ENCODE results near the gene HMGB4.

HMGB4 gene
- 0 reads per million in 4 donors for total RNA-seq

- no peak for DNase-seq
These were observed at the start of gene HMGB4 for GRCh38 chr1:33863779-33864178. HMGB4 (plus strand) TSS chr1:33864079; CDS start chr1:33864192, 113 bp downstream.

- no peak for DNase-seq
These were observed 49.7 kb upstream of the HMGB4 start for GRCh38 chr1:33814166-33814565.

GRCh38 chr1:33815061-33815460, 48.8 kb upstream of the HMGB4 start:
- no peak for DNase-seq

- no peak for DNase-seq
These were observed 45.8 kb upstream of the HMGB4 start for GRCh38 chr1:33818071-33818470.

- no peak for DNase-seq
These were observed 44.5 kb upstream of the HMGB4 start for GRCh38 chr1:33819290-33819912.

- no peak for DNase-seq
These were observed 44.0 kb upstream of the HMGB4 start for GRCh38 chr1:33819913-33820311.

GRCh38 chr1:33820804-33821203, 43.1 kb upstream of the HMGB4 start:
- no peak for DNase-seq

GRCh38 chr1:33821291-33821690, 42.6 kb upstream of the HMGB4 start:
- no peak for DNase-seq

- no peak for DNase-seq
These were observed 41.5 kb upstream of the HMGB4 start for GRCh38 chr1:33822396-33822795.

- DNase-seq, result no peak
These were observed 40.5 kb upstream of the HMGB4 start for GRCh38 chr1:33823401-33823800.

GRCh38 chr1:33823830-33824229, 40.0 kb upstream of the HMGB4 start:
- no peak for DNase-seq

- DNase-seq, result no peak
These were observed 39.6 kb upstream of the HMGB4 start for GRCh38 chr1:33824321-33824720.

- no peak for DNase-seq
These were observed 38.9 kb upstream of the HMGB4 start for GRCh38 chr1:33824971-33825370.

- no peak for DNase-seq
These were observed 38.4 kb upstream of the HMGB4 start for GRCh38 chr1:33825506-33825905.

- DNase-seq, result no peak
These were observed 37.6 kb upstream of the HMGB4 start for GRCh38 chr1:33826311-33826710.

- no peak for DNase-seq
These were observed 37.2 kb upstream of the HMGB4 start for GRCh38 chr1:33826711-33827110.

GRCh38 chr1:33828059-33828458, 35.8 kb upstream of the HMGB4 start:
- DNase-seq, result no peak

GRCh38 chr1:33828654-33829053, 35.2 kb upstream of the HMGB4 start:
- no peak for DNase-seq

- DNase-seq, result no peak
These were observed 27.0 kb upstream of the HMGB4 start for GRCh38 chr1:33836911-33837310.

GRCh38 chr1:33837635-33838034, 26.2 kb upstream of the HMGB4 start:
- no peak for DNase-seq

- no peak for DNase-seq
These were observed 22.4 kb upstream of the HMGB4 start for GRCh38 chr1:33841494-33841893.

- DNase-seq, result no peak
These were observed 21.5 kb upstream of the HMGB4 start for GRCh38 chr1:33842348-33842747.

GRCh38 chr1:33844166-33844565, 19.7 kb upstream of the HMGB4 start:
- DNase-seq, result no peak

GRCh38 chr1:33846861-33847260, 17.0 kb upstream of the HMGB4 start:
- DNase-seq, result no peak

- DNase-seq, result no peak
These were observed 15.5 kb upstream of the HMGB4 start for GRCh38 chr1:33848205-33848937.

Data from T-helper 1 cell (primary cell).